Neuronal stem cell (in vitro differentiated cells): ENCODE results near the gene AGAP1.
A peak's percentile ranks its signal among the peaks of the same experiment; 100 is the strongest.

Source experiments
- DNase-seq: peaks from one replicate; pipeline ENCODE4 v3.0.0-alpha.2; 2013; ENCODE audit warnings: low spot score
- H2AFZ ChIP-seq: one replicate; pipeline ENCODE4 v1.6.1; 2013; ENCODE audit warnings: mild to moderate bottlenecking, low read length, inconsistent platforms
- H2AK5ac ChIP-seq: 2 replicates; pipeline ENCODE4 v1.6.1; 2013; ENCODE audit warnings: low read depth, mild to moderate bottlenecking, inconsistent platforms, low read length, moderate library complexity, mixed read lengths
- H2BK120ac ChIP-seq: 2 replicates; pipeline ENCODE4 v1.6.1; 2013; ENCODE audit warnings: low read depth, mild to moderate bottlenecking, inconsistent platforms, low read length, moderate library complexity, mixed read lengths
- H2BK12ac ChIP-seq: one replicate; pipeline ENCODE4 v1.6.1; 2013; ENCODE audit warnings: low read length, inconsistent platforms
- H2BK15ac ChIP-seq: 2 replicates; pipeline ENCODE4 v1.6.1; 2013; ENCODE audit warnings: mild to moderate bottlenecking, low read length, inconsistent platforms, mixed read lengths
- H2BK5ac ChIP-seq: one replicate; pipeline ENCODE4 v1.6.1; 2013; ENCODE audit warnings: inconsistent platforms, mild to moderate bottlenecking, low read length, moderate library complexity
- H3K14ac ChIP-seq: one replicate; pipeline ENCODE4 v1.6.1; 2013; ENCODE audit warnings: low read length, inconsistent platforms
- H3K18ac ChIP-seq: 2 replicates; pipeline ENCODE4 v1.6.1; 2013; ENCODE audit warnings: low read length, inconsistent platforms
- H3K23ac ChIP-seq: 2 replicates; pipeline ENCODE4 v1.6.1; 2013; ENCODE audit warnings: low read depth, mild to moderate bottlenecking, mixed read lengths, low read length, inconsistent platforms; ENCODE audit not compliant: poor library complexity
- H3K27ac ChIP-seq: replicated peaks from 3 replicates; pipeline ENCODE4 v1.5.1; 2013; ENCODE audit warnings: low read length, inconsistent platforms
- H3K27me3 ChIP-seq, 3 experiments: 2 replicates each; pipeline ENCODE4 v1.6.1; 2013; ENCODE audit warnings: low read length in 3 of 3, mild to moderate bottlenecking in 2 of 3, inconsistent platforms in 1 of 3, low read depth in 1 of 3, mixed read lengths in 1 of 3, moderate library complexity in 1 of 3; ENCODE audit not compliant: control insufficient read depth in 3 of 3, insufficient read depth in 3 of 3
- H3K36me3 ChIP-seq, 2 donors: replicated peaks in 1 of 2; 2 replicates each; pipeline ENCODE4 v1.6.1; 2013; ENCODE audit warnings: low read length in 2 of 2; ENCODE audit not compliant: control insufficient read depth in 2 of 2, insufficient read depth in 2 of 2
- H3K4ac ChIP-seq: 2 replicates; pipeline ENCODE4 v1.6.1; 2013; ENCODE audit warnings: inconsistent platforms, mild to moderate bottlenecking, low read length, moderate library complexity
- H3K4me1 ChIP-seq, 2 donors: 1 replicate in 1 of 2; 2 replicates in 1 of 2; pipeline ENCODE4 v1.6.1; 2013; ENCODE audit warnings: low read length in 2 of 2, low read depth in 1 of 2; ENCODE audit not compliant: control insufficient read depth in 2 of 2, insufficient read depth in 1 of 2
- H3K4me2 ChIP-seq: one replicate; pipeline ENCODE4 v1.6.1; 2013; ENCODE audit warnings: mild to moderate bottlenecking, low read length, inconsistent platforms; ENCODE audit not compliant: insufficient read depth, poor library complexity, severe bottlenecking
- H3K4me3 ChIP-seq, 2 donors: 2 replicates each; pipeline ENCODE4 v1.5.1; 2013; ENCODE audit warnings: low read length in 2 of 2, mild to moderate bottlenecking in 2 of 2, inconsistent platforms in 1 of 2, moderate library complexity in 1 of 2
- H3K79me1 ChIP-seq: one replicate; pipeline ENCODE4 v1.6.1; 2013; ENCODE audit warnings: low read depth, mild to moderate bottlenecking, inconsistent platforms, low read length, moderate library complexity
- H3K9ac ChIP-seq: one replicate; pipeline ENCODE4 v1.6.1; 2013; ENCODE audit warnings: mild to moderate bottlenecking, low read depth, low read length, inconsistent platforms; ENCODE audit not compliant: poor library complexity
- H3K9me3 ChIP-seq, 2 donors: replicated peaks in 1 of 2; 2 replicates each; pipeline versions ENCODE3 to v1.6.1; 2013; ENCODE audit warnings: low read length in 2 of 2, mild to moderate bottlenecking in 2 of 2, inconsistent platforms in 1 of 2, low read depth in 1 of 2, mixed read lengths in 1 of 2, moderate library complexity in 1 of 2; ENCODE audit not compliant: control insufficient read depth in 2 of 2, insufficient read depth in 1 of 2
- H4K8ac ChIP-seq: one replicate; pipeline ENCODE4 v1.6.1; 2013; ENCODE audit warnings: low read depth, mild to moderate bottlenecking, inconsistent platforms, low read length, moderate library complexity
- H4K91ac ChIP-seq: one replicate; pipeline ENCODE4 v1.6.1; 2013; ENCODE audit warnings: low read length, low read depth, mild to moderate bottlenecking, inconsistent platforms; ENCODE audit not compliant: poor library complexity
- WGBS, 2 donors: extraction: QIAGEN DNeasy Blood & Tissue Kit; methylation state at CpG; one replicate each; pipeline ENCODE4 v1.1.7; 2013; ENCODE audit warnings: missing lambda C conversion rate in 2 of 2, mixed read lengths in 1 of 2; ENCODE audit not compliant: insufficient read length in 2 of 2, insufficient replicate concordance in 1 of 2; ENCODE audit errors: extremely low coverage in 2 of 2; 5-methylcytosine and 5-hydroxymethylcytosine counted together

AGAP1 gene

GRCh38 chr2:236113425-236113824 is 619.6 kb downstream of the AGAP1 start:
- Histone ChIP-seq H2BK12ac (no peak overlapping the region), H2BK120ac (no peak overlapping the region), H3K9me3 (no peaks in the 10 kb centered on the region), H3K27me3 (peaks cover 0 to 9% (median 0%) of the 10 kb centered on the region in 3 experiments), H3K4me2 (no peak overlapping the region), H3K79me1 (no peaks in the 10 kb centered on the region), H2BK15ac (no peak overlapping the region), H3K18ac (no peak overlapping the region), H3K4me1 (peaks cover under 1 to 22% of the 10 kb centered on the region in 2 donors), H3K4me3 (peak overlapping the region in 1 of 2 donors; percentile 16), H4K91ac (no peak overlapping the region), H3K9ac (no peak overlapping the region), H2AK5ac (no peak overlapping the region), H3K4ac (no peak overlapping the region), H3K23ac (no peak overlapping the region), H3K36me3 (no peaks in the 10 kb centered on the region), H2AFZ (no peak overlapping the region), H3K27ac (no peak overlapping the region), H2BK5ac (no peak overlapping the region), H4K8ac (no peak overlapping the region), H3K14ac (no peak overlapping the region)
- no CpG with 5 or more reads among the region's 8 CpGs for WGBS, 2 donors
- DNase-seq = no peak

- H2AK5ac ChIP-seq = no peak overlapping the region
- H3K36me3 ChIP-seq = no peaks in the 10 kb centered on the region
- no peak overlapping the region for H2BK15ac ChIP-seq
- no peaks in the 10 kb centered on the region for H3K79me1 ChIP-seq
- no peak overlapping the region for H3K4me3 ChIP-seq
- H2AFZ ChIP-seq = no peak overlapping the region
- DNase-seq = no peak
- H4K91ac ChIP-seq = no peak overlapping the region
- H3K9me3 ChIP-seq = no peaks in the 10 kb centered on the region
- H3K4me2 ChIP-seq = no peak overlapping the region
- no CpG with 5 or more reads among the region's 13 CpGs for WGBS, 2 donors
- H3K4ac ChIP-seq = no peak overlapping the region
- no peak overlapping the region for H4K8ac ChIP-seq
- H3K4me1 ChIP-seq = peaks cover 0 to 21% of the 10 kb centered on the region in 2 donors
- no peak overlapping the region for H3K9ac ChIP-seq
- H3K27ac ChIP-seq = no peak overlapping the region
- H3K14ac ChIP-seq = no peak overlapping the region
- H2BK120ac ChIP-seq = no peak overlapping the region
- no peak overlapping the region for H2BK5ac ChIP-seq
- no peak overlapping the region for H3K23ac ChIP-seq
- H3K18ac ChIP-seq = no peak overlapping the region
- H2BK12ac ChIP-seq = no peak overlapping the region
- peaks cover 0 to 9% (median 0%) of the 10 kb centered on the region in 3 experiments for H3K27me3 ChIP-seq
These were observed 620.1 kb downstream of the AGAP1 start for GRCh38 chr2:236113948-236114347.

DNA sequence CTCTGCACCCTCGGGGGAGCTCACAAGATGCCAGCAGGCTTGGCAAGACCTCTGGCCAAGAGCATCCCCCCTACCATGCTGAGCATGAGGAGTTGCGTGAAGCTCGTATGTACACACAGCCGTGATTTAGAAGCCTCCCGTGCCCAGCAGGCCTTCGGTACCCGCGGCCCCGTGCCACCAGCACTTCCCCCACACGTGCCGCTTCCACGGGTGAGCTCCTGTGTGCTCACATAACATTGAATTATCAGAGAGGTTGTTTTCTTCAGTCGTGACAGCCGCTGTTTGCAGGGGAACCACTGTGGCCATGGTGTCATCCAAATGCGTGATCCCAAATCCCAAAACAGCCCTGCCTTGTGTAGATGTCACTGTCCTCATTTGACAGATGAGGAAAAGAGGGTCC is 621.1 kb downstream of the AGAP1 start:
- H3K4me3 ChIP-seq = no peak overlapping the region
- no peak overlapping the region for H3K9ac ChIP-seq
- no peak overlapping the region for H2BK15ac ChIP-seq
- WGBS, 2 donors = no CpG with 5 or more reads among the region's 15 CpGs
- peak overlapping the region; percentile 7 for H3K18ac ChIP-seq
- H4K8ac ChIP-seq = no peak overlapping the region
- no peak overlapping the region for H3K14ac ChIP-seq
- H2AK5ac ChIP-seq = no peak overlapping the region
- no peaks in the 10 kb centered on the region for H3K79me1 ChIP-seq
- no peak overlapping the region for H2BK120ac ChIP-seq
- no peak overlapping the region for H3K4me2 ChIP-seq
- no peak overlapping the region for H2BK5ac ChIP-seq
- H2BK12ac ChIP-seq = no peak overlapping the region
- peaks cover 0 to 14% of the 10 kb centered on the region in 2 donors for H3K4me1 ChIP-seq
- peaks cover 0 to 9% (median 0%) of the 10 kb centered on the region in 3 experiments for H3K27me3 ChIP-seq
- no peaks in the 10 kb centered on the region for H3K36me3 ChIP-seq
- no peak for DNase-seq
- no peak overlapping the region for H3K23ac ChIP-seq
- H4K91ac ChIP-seq = no peak overlapping the region
- no peaks in the 10 kb centered on the region for H3K9me3 ChIP-seq
- no peak overlapping the region for H3K27ac ChIP-seq
- H2AFZ ChIP-seq = no peak overlapping the region
- no peak overlapping the region for H3K4ac ChIP-seq

DNA sequence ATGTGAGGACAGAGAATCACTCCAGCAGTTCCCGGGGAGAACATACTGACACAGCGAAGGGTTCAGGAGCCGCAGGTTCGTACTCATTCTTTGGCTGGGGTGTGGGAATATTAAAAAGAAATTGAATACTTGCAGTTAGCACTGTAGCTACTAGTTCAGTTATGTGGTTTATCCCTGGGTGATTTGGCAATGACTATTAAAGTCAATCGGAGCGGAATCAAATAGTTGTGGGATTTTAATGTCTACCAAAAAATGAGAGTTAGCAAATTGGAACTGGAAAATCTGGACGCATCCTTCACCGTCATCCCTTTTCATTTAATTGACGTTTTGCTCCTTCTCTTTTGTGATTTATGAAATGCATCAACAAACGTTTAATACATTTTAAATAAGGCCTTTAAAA is 623.6 kb downstream of the AGAP1 start:
- H2BK120ac ChIP-seq = no peak overlapping the region
- H3K4me3 ChIP-seq = no peak overlapping the region
- H3K79me1 ChIP-seq = no peaks in the 10 kb centered on the region
- no peak overlapping the region for H4K8ac ChIP-seq
- H3K27me3 ChIP-seq = peaks cover 0 to 7% (median 0%) of the 10 kb centered on the region in 3 experiments
- peaks cover 0 to 17% of the 10 kb centered on the region in 2 donors for H3K4me1 ChIP-seq
- H3K18ac ChIP-seq = no peak overlapping the region
- no peak overlapping the region for H2BK5ac ChIP-seq
- no peak overlapping the region for H2BK12ac ChIP-seq
- DNase-seq = no peak
- no peak overlapping the region for H4K91ac ChIP-seq
- WGBS, 2 donors = no CpG with 5 or more reads among the region's 10 CpGs
- no peak overlapping the region for H3K14ac ChIP-seq
- H2AFZ ChIP-seq = no peak overlapping the region
- H3K36me3 ChIP-seq = peaks cover 0 to 9% of the 10 kb centered on the region in 2 donors
- no peak overlapping the region for H3K9ac ChIP-seq
- no peak overlapping the region for H2BK15ac ChIP-seq
- no peak overlapping the region for H3K4ac ChIP-seq
- H3K4me2 ChIP-seq = no peak overlapping the region
- H3K27ac ChIP-seq = no peak overlapping the region
- no peak overlapping the region for H2AK5ac ChIP-seq
- H3K23ac ChIP-seq = no peak overlapping the region
- H3K9me3 ChIP-seq = no peaks in the 10 kb centered on the region
